Stimulated activated CD4-positive, alpha-beta T cell treated with anti-CD3 and anti-CD28 coated beads, Interleukin-1b, Interleukin-23, amount 100 ng/mL, for 48 hours (primary cell): Measurements from ENCODE around the gene ABLIM1.

Source experiments
- DNase-seq: peaks from one replicate; pipeline ENCODE4 v3.0.0-alpha.2; 2020

ABLIM1 gene

DNA sequence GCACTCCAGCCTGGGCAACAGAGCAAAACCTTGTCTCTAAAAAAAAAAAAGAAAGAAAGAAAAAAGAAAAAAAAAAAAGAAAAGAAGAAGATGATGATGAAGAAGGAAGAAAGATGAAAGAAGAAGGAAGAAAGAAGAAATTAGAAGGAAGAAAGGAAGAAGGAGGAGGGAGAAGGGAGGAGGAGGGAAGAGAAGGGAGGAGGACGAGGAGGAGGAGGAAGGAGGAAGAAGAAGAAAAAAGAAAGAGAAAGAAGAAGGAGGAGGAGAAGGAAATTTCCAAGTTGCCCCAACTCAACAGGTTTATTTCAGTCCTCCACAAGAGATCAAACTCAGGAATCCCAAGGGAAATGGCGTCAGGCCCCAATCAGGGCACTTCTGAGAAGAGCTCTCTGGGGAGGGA lies 115.7 kb downstream of the ABLIM1 start:
- no peak for DNase-seq

- DNase-seq: no peak
Measured at GRCh38 chr10:114541797-114542160, 116.3 kb downstream of the ABLIM1 start.

GRCh38 chr10:114541081-114541796 lies 116.8 kb downstream of the ABLIM1 start:
- DNase-seq: peak; percentile 81

DNA sequence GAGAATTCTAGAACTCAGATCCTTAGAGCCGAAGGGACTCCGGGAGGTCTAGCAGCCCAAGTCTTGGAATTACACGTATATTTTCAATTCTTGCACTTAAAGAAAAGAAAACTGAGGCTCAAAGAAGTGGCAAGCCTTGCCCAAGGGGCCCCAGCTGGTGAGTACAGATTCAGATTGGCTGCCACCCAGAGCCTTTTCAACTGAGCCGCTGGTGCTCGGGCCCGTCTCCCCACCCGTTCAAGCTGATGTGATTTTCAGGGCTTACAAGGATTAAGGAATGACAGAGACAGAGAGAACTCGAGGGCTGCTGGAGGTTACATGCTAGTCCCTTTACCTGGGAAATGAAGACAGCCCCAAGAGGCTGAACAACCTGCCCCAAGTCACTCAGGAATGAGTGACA lies 117.8 kb downstream of the ABLIM1 start:
- DNase-seq: no peak

GRCh38 chr10:114539623-114540022 lies 118.5 kb downstream of the ABLIM1 start:
- no peak for DNase-seq

DNA sequence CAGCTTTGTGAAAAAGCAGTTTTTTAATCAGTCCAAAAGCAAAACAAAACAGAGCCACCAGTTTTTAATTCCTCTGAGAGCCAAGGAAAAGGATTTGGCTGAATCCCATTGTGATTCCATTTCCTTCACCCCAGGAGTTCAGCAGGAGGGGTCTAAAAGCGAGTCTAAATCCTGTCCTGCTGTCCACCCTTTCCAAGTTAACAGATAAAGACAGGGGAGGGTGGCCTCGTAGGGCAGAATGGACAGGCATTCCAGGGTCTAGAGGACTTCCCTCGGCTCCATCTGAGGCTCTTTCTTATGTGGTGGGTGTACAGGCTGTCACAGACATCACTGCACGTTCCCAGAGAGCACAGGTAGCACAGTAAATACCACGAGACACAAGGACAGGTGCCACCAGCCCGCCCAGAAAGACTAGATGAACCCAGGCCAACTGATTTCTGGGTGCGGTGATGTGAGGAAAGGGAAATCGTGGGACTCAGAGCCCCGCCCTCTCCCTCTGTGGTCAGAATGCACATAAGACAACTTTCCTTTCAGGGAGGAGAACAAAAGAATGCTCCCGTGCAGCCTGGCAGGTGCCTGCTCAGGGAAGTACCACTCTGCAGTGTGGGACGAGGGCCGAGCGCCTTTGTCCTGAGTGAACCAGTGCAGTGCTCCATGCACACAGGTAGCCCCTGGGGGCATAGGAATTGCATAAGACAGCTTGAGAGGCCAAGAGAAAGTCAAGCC lies 119.7 kb downstream of the ABLIM1 start:
- DNase-seq: peak; percentile 57

DNA sequence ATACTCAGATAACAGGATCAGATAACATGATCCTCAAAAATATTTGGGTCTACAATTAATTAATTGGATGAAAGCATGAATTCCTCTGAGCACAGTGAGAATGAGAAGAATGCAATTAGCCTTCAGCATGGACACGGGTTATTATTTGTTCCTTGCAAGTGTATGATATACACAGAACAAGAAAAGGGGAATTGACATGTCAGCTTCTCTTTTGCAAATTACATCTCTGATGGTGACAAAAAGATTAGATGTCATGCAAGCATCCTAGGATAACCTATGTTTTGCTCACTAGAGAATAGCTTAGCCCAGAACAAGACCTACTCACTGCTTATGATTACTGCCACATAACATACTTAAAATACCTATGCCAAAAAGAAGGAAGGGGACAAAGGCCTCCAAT lies 120.3 kb downstream of the ABLIM1 start:
- no peak for DNase-seq

DNA sequence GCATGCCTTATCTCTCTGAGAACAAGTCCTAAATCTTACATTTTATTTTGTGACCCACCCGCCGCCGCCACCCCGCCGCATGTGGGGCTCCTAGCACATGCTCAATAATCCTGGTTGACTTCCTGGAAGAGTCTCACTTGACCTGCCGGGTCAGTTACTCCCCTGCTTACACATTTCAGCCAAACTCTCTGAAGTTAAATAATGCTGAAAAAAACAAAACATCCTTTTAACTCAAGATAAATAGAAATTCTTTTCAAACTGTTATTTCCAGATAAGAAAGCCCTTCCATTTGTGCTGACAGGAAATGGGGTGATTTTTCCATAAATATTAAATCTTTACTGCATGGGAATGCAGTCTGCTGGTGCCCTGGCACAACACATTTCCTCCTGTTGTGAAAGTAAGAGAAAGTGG lies 123.5 kb downstream of the ABLIM1 start:
- DNase-seq: no peak

DNA sequence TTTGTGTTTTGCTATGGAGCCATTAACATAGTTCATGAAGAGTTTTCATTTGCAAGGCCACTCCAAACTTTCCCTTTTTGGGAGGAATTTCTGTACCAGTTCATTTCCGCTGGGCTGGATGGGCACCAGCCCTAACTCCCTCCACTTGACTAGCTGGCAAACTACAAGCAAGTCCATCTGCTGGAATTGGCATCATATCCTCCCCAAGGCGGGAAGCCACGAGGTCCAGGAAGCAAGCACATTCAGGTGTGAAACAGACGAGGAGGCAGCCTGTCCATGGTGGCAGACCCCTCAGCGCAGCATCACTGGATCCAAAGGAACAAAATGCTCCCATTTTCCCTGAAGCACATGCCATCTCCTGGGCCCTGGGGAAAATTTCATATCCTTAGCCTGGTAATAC lies 125.8 kb downstream of the ABLIM1 start:
- DNase-seq: no peak

- peak; percentile 93 for DNase-seq
Measured at GRCh38 chr10:114526504-114527238, 131.4 kb downstream of the ABLIM1 start.

GRCh38 chr10:114526126-114526503 lies 132.0 kb downstream of the ABLIM1 start:
- DNase-seq: no peak

DNA sequence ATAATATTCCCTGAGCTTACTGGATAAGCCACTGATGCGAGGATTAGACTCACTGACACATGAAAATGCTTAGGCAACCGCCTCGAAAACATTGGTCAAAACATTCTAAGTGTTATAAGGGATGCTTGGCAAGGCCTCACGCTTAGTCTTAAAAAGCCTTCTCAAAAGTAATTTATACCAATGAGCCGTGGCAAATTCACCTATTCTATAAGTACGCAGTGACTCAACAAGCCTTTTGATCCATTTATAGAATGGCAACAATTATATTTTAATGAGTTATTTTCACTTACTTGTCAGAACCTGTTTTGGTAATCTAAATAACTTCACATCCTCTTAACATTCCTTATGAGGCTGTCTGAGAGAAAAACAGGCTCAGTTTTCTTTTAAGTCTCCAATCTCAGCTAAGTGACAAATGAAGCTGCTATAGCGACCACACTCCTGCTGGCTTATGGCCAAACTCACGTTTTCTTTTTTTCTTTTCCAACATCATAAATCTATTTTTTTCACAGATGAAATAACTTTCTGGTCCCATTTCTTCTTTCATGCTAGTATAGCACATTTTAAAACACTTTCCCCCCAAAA lies 132.6 kb downstream of the ABLIM1 start:
- no peak for DNase-seq

DNA sequence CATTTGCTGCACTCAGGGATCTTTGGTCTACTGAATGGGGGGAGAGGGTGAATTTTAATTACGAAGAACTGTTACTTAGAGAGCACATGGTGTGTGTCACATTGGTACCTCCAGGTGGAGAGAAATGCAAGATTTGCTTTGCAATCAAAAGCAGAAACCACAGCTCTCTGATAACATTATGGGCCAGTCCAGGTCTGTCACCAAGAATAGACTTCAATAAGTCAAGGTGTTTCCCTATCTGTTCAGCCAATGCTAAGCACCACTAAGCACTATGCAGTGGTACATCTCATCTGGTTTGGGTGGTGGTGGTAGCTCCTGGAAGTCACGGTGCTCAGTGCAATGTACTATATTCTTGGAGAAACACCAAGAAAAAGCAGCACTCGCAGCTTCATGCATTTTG lies 134.2 kb downstream of the ABLIM1 start:
- no peak for DNase-seq

DNA sequence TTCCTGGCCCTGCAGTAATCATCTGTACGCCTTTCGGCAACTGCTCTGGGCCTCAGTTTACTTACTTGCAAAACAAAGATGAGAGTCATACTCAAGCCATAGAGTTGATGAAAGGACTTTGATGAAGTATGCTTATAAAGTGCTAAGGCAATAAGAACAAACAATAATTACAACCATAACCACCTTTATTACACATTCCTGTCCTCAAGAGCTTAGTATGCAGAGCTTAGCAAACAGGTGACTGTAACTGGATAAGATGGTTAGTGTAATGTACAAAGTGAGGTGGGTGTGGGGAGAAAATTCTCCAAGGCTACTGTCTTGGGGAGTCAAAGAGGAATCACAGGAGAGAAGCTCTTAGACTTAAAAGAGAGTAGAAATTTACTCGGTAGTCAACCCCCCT lies 136.8 kb downstream of the ABLIM1 start:
- no peak for DNase-seq

- no peak for DNase-seq
Measured at GRCh38 chr10:114520453-114520852, 137.6 kb downstream of the ABLIM1 start.

DNA sequence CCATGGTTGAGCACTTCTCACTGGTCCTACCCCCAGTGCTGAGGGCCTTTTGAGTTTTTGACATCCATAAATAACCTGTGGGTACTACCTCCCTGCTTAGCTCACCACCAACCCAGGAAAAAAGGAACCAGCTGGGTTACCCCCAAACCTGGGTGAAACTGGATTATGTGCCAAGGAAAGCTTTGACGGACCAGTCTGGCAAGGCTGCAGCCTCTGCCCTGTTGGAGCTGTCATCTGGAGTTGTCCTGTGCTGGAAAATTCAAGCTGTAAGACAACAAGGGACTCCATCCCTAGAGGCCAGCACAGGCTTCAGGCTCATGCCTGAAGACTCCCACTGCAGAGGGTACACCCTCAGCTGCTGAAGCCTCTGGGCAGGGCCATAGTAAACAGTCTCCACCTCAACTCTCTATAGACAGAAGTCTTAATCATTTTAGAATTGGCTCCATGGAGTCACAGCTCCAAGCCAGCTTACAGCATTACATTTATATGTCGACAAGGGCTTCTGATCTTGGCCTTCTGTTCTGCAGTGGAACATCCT lies 138.2 kb downstream of the ABLIM1 start:
- no peak for DNase-seq

DNA sequence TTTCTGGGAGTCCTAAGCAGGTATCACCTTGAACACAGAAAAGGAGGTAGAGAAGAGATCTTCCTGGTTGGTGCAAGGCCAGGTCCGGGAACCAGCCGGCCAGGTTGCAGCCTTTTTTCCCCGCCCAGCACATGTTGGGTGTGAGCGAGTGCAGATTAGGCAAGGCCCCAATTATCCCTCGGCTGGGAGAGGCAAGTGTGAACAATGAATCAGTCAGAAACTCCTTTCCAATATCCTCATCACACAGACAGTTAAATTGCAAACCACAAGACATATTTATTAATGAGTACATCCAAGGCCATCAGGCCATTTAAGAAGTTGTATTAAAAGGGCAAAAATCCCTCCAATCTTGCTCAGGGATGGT lies 138.8 kb downstream of the ABLIM1 start:
- DNase-seq: no peak

- no peak for DNase-seq
Measured at GRCh38 chr10:114518401-114519305, 139.4 kb downstream of the ABLIM1 start.

- no peak for DNase-seq
Measured at GRCh38 chr10:114517368-114518250, 140.5 kb downstream of the ABLIM1 start.

DNA sequence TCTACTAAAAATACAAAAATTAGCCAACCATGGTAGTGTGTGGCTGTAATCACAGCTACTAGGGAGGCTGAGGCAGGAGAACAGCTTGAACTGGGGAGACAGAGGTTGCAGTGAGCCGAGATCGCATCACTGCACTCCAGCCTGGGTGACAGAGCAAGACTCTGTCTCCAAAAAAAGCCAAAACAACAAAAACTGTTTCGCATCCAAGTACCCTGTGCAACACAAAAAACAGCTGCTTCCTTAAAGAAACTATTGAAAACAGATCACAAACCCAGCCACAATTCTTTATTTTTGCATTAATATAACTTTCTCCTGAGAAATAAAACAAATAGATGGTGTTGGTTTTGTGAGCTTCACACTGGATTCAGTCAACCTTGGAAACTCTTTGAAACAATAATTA lies 141.7 kb downstream of the ABLIM1 start:
- DNase-seq: no peak

GRCh38 chr10:114515298-114515914 lies 142.7 kb downstream of the ABLIM1 start:
- no peak for DNase-seq
